Measurements from ENCODE around the gene MAP2K7.

GRCh38 chr19:7924651-7925170 lies 21.0 kb downstream of the MAP2K7 start:
- no peak for TF ChIP-seq CTCF (conservative IDR thresholded peaks at IDR 0.05 in 1 of 2, IDR thresholded peaks at IDR 0.05 in 1 of 2; ENCODE audit: low read depth in 1 of 2, low read length in 2 of 2)
- no peak for TF ChIP-seq EZH2 (IDR thresholded peaks at IDR 0.05; ENCODE audit: low read length, missing control alignments)

All from fibroblast of lung (primary cell).